Loucy (cell line): Measurements from ENCODE around the gene COL23A1.

ENCODE experiments used
- EZH2phosphoT487 ChIP-seq: fragments of 200-600 bp; IDR thresholded peaks from 2 replicates; pipeline ENCODE4 v1.6.1; 2018; ENCODE audit warnings: antibody characterized with exemption, mild to moderate bottlenecking, moderate library complexity, borderline replicate concordance
- TF ChIP-seq, protein P1 (sequence below): fragments of 200-600 bp; sonication (generic); conservative IDR thresholded peaks from 2 replicates; pipeline ENCODE4 v1.5.1; 2014; ENCODE audit warnings: mild to moderate bottlenecking, antibody characterized with exemption, low read length

DNA sequence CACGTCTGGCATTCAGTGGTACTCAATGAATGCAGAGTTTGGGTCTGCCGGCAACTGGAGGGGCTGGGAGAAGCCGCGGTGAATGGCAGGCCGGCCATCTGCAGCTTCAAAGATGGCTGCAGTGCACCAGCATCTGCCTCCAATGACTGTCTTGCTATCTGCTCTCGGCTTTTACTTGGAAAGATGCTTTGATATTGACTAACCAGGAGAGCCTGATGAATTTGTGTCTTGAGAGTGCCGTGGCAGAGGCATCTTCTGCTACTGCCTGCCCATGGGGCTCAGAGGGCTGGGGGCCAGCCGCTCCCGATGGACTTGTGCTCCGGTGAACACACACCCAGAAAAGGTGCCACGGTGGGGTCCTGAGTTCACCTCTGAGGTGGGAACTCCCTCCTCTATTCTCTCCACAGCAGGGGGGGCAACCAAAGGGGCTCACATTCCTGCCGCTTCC, 164.5 kb downstream of the COL23A1 start:
- TF ChIP-seq EZH2phosphoT487, result no peak
- TF ChIP-seq, protein P1, sequence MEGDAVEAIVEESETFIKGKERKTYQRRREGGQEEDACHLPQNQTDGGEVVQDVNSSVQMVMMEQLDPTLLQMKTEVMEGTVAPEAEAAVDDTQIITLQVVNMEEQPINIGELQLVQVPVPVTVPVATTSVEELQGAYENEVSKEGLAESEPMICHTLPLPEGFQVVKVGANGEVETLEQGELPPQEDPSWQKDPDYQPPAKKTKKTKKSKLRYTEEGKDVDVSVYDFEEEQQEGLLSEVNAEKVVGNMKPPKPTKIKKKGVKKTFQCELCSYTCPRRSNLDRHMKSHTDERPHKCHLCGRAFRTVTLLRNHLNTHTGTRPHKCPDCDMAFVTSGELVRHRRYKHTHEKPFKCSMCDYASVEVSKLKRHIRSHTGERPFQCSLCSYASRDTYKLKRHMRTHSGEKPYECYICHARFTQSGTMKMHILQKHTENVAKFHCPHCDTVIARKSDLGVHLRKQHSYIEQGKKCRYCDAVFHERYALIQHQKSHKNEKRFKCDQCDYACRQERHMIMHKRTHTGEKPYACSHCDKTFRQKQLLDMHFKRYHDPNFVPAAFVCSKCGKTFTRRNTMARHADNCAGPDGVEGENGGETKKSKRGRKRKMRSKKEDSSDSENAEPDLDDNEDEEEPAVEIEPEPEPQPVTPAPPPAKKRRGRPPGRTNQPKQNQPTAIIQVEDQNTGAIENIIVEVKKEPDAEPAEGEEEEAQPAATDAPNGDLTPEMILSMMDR, result no peak
